ENCODE measurements around the gene PNMA1.
A peak's percentile ranks its signal among the peaks of the same experiment; 100 is the strongest.

The PNMA1 gene

GRCh38 chr14:73721101-73721821 lies 7.1 kb upstream of the PNMA1 start:
- H3K4me1 Mint-ChIP-seq (ENCODE audit: low read depth) = peaks cover 9% of the 10 kb centered on the region
- H3K27me3 Mint-ChIP-seq (ENCODE audit: low read depth) = no peaks in the 10 kb centered on the region
- H3K27ac Mint-ChIP-seq = peak overlapping the region; percentile 70
- H3K4me3 Mint-ChIP-seq = no peak overlapping the region
- H3K36me3 Mint-ChIP-seq (ENCODE audit: low read depth) = peaks cover 68% of the 10 kb centered on the region
- no peaks in the 10 kb centered on the region for H3K9me3 Mint-ChIP-seq
- no peak for DNase-seq (ENCODE audit: low spot score)

GRCh38 chr14:73720636-73721035 lies 6.5 kb upstream of the PNMA1 start:
- DNase-seq (ENCODE audit: low spot score) = no peak
- Mint-ChIP-seq H3K36me3 (ENCODE audit: low read depth) (peaks cover 68% of the 10 kb centered on the region), H3K9me3 (no peaks in the 10 kb centered on the region), H3K4me1 (ENCODE audit: low read depth) (peaks cover 9% of the 10 kb centered on the region), H3K27me3 (ENCODE audit: low read depth) (no peaks in the 10 kb centered on the region), H3K4me3 (no peak overlapping the region), H3K27ac (no peak overlapping the region)

DNA sequence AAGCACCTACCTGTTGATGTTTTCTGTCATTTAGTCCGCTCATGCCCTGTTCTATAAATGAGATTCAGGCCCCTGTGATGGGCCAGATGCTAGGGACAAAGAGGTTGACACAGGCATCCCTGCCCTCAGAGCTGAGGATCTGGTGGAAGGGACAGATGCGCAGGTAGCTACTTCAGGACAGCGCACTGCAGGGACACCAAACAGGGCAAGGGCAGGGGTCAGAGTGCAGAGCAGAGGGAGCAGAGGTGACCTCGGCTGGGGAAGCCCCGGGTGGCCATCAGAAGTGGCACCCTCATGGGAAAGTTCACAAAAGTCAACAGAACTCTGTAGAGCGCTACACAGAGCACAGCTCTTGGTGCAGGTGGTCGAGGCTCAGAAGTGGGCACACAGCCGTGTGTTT lies 5.6 kb upstream of the PNMA1 start:
- Mint-ChIP-seq H3K27ac (no peak overlapping the region), H3K9me3 (no peaks in the 10 kb centered on the region), H3K4me1 (ENCODE audit: low read depth) (peaks cover 8% of the 10 kb centered on the region), H3K27me3 (ENCODE audit: low read depth) (no peaks in the 10 kb centered on the region), H3K4me3 (no peak overlapping the region), H3K36me3 (ENCODE audit: low read depth) (peaks cover 66% of the 10 kb centered on the region)
- DNase-seq (ENCODE audit: low spot score) = no peak

DNA sequence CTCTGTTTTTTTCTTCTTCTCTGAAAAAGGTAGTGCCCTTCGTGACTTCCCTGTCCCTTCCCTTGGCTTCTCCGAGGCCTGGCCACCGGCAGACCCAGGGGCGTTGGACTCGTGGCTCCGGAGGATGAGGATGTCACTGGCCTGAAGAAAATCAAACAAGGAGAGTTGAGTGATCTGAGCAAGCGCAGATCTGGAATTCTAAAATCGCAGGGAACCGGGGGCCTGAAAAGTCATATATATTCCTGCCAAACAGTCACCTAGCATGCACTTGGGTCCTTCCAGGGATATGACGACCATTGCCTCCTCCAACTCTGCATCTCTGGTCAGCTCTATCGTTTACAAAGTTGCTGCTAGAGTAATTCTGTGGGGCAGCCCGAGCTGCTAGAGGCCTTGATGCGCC lies 5.2 kb upstream of the PNMA1 start:
- H3K4me1 Mint-ChIP-seq (ENCODE audit: low read depth) = peaks cover 13% of the 10 kb centered on the region
- H3K27me3 Mint-ChIP-seq (ENCODE audit: low read depth) = no peaks in the 10 kb centered on the region
- no peaks in the 10 kb centered on the region for H3K9me3 Mint-ChIP-seq
- H3K4me3 Mint-ChIP-seq = no peak overlapping the region
- H3K36me3 Mint-ChIP-seq (ENCODE audit: low read depth) = peaks cover 65% of the 10 kb centered on the region
- peak overlapping the region; percentile 41 for H3K27ac Mint-ChIP-seq
- DNase-seq (ENCODE audit: low spot score) = no peak

DNA sequence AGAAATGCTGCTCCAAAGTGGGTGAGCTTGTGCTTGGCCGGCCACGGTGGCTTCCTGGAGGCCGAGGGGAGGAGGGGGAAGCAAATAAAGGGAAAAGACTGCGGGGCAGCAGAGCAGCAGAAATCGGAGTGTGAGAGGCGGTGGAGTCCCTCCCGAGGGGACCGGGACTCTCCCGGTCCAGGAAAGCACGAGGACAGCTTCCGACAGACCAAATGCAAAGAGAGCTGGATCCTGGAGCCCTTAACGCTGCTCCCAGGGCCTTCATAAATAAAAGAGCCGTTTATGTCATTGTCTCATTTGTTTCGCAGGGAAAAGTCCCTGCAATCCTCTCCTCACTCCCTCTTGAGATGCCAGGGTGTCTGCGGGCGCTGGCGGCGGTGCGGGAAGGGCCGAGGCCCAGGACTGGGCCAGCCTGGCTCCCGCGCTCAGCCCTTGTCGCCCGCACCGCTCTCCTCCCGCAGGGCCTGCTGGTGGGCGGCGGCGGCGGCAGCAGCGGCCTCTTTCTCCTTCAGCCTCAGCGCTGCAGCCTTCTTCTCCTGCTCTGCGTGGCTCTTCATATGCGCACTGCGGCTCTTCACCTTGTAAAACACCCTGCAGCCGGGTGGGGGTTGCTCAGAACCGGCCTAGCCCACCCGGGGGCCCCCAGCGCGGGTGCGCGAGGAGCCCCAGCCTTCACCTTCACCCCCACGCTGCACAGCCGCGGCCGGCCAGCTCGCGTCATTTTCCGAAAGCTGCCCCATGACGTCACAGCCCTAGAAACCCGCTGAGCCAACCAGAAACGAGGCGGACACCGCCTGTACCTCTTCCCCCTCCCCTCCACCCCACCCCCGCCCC lies 4.5 kb upstream of the PNMA1 start:
- peaks cover 12% of the 10 kb centered on the region for H3K4me1 Mint-ChIP-seq (ENCODE audit: low read depth)
- no peaks in the 10 kb centered on the region for H3K27me3 Mint-ChIP-seq (ENCODE audit: low read depth)
- H3K4me3 Mint-ChIP-seq = no peak overlapping the region
- no peak overlapping the region for H3K27ac Mint-ChIP-seq
- no peak for DNase-seq (ENCODE audit: low spot score)
- peaks cover 59% of the 10 kb centered on the region for H3K36me3 Mint-ChIP-seq (ENCODE audit: low read depth)
- no peaks in the 10 kb centered on the region for H3K9me3 Mint-ChIP-seq

- Mint-ChIP-seq H3K27me3 (ENCODE audit: low read depth) (no peaks in the 10 kb centered on the region), H3K27ac (no peak overlapping the region), H3K9me3 (no peaks in the 10 kb centered on the region), H3K4me1 (ENCODE audit: low read depth) (peaks cover 11% of the 10 kb centered on the region), H3K4me3 (no peak overlapping the region), H3K36me3 (ENCODE audit: low read depth) (peaks cover 56% of the 10 kb centered on the region)
- DNase-seq (ENCODE audit: low spot score) = no peak
Measured at GRCh38 chr14:73717711-73718417, 3.7 kb upstream of the PNMA1 start.

DNA sequence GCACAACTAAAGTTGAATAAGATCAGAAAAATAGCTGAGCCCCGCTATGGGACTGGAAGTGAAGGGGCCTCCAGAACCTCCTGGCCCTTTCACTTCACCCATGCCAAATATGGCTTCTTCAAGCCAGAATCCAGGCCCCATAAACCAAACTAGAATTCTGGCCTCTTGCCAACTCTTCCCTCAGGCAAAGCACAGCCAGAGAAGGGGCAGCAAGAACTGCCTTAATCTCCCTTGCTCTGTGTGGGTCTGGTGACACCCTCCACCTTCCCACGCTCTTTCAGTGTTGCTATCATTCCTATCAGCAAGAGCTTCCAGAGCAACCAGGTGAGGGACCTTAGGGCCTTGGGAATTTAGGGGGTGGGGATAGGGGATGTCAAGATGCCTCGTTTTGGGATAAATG lies 3.1 kb upstream of the PNMA1 start:
- Mint-ChIP-seq H3K9me3 (no peaks in the 10 kb centered on the region), H3K27ac (no peak overlapping the region), H3K36me3 (ENCODE audit: low read depth) (peaks cover 54% of the 10 kb centered on the region), H3K27me3 (ENCODE audit: low read depth) (no peaks in the 10 kb centered on the region), H3K4me1 (ENCODE audit: low read depth) (peaks cover 16% of the 10 kb centered on the region), H3K4me3 (no peak overlapping the region)
- no peak for DNase-seq (ENCODE audit: low spot score)

- Mint-ChIP-seq H3K36me3 (ENCODE audit: low read depth) (peaks cover 46% of the 10 kb centered on the region), H3K27me3 (ENCODE audit: low read depth) (no peaks in the 10 kb centered on the region), H3K4me1 (ENCODE audit: low read depth) (peaks cover 22% of the 10 kb centered on the region), H3K4me3 (no peak overlapping the region), H3K9me3 (no peaks in the 10 kb centered on the region), H3K27ac (no peak overlapping the region)
- no peak for DNase-seq (ENCODE audit: low spot score)
Measured at GRCh38 chr14:73715707-73716106, 1.5 kb upstream of the PNMA1 start.

- DNase-seq (ENCODE audit: low spot score) = no peak
- Mint-ChIP-seq H3K27ac (peak overlapping the region; percentile 77), H3K9me3 (no peaks in the 10 kb centered on the region), H3K4me3 (peak overlapping the region; percentile 75), H3K36me3 (ENCODE audit: low read depth) (peaks cover 48% of the 10 kb centered on the region), H3K27me3 (ENCODE audit: low read depth) (no peaks in the 10 kb centered on the region), H3K4me1 (ENCODE audit: low read depth) (peaks cover 26% of the 10 kb centered on the region)
Measured at GRCh38 chr14:73714656-73715081, 485 bp upstream of the PNMA1 start.

DNA sequence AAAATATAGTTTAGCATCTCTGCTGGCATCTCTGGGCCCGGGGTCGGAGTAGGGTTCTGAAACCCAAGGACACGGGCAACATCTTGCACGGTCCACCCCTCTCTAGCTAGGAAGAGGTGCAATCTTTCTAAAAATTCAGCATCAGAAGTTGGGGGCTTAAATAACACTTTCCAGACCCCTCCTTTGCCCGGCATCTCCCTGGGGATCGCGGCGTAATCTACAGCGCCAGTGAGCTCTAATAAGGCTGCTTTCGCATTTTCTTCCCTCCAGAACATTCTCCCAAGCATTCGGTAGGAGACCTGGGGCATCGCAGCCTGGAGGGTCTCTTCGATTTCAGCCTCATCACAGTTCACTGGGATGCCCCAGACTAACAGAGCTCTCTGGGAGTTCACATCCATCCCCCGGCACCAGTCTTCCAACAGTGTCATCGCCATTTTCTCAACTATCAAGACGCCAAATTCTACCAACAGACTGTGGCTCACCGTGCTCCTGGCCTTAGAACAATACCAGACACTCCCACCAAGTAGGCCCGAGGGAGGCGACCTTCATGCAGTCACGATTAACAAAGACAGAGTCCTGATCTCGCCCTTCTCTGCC lies 880 bp downstream of the PNMA1 start:
- peaks cover 39% of the 10 kb centered on the region for H3K36me3 Mint-ChIP-seq (ENCODE audit: low read depth)
- peak overlapping the region; percentile 93 for H3K27ac Mint-ChIP-seq
- peaks cover 27% of the 10 kb centered on the region for H3K4me1 Mint-ChIP-seq (ENCODE audit: low read depth)
- no peaks in the 10 kb centered on the region for H3K9me3 Mint-ChIP-seq
- DNase-seq (ENCODE audit: low spot score) = no peak
- H3K27me3 Mint-ChIP-seq (ENCODE audit: low read depth) = no peaks in the 10 kb centered on the region
- peak overlapping the region; percentile 93 for H3K4me3 Mint-ChIP-seq

DNA sequence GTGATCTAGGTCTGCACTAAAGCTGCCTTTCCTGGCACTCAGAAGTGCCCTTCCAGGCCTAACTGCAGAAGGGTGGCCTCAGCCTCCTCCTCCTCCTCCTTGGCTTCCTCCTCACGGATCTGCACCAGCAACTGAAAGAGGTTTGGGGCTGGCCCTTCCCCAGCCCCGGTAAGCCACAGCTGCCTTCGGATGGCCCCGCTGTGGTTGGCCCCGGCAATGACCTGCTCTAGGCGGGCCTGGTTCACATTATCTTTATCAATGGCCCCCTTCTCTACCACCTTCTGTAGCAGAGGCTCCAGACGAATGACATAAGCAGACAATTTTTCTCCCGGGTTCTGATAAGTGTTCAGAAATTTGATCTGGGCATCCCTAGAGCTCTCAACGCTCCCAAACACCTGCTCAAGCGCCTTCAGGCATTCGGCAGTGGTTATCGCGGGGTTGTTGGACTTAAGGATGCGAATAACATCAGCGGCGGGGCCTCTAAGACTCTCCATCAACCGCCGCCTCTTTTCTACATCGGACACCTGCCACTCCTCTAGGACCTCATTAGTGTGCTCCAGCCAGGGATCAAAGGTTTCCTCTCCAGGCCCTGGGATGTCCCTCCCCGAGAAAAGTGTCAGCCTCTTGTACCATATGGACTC lies 1.5 kb downstream of the PNMA1 start:
- Mint-ChIP-seq H3K9me3 (no peaks in the 10 kb centered on the region), H3K36me3 (ENCODE audit: low read depth) (peaks cover 33% of the 10 kb centered on the region), H3K27ac (peak overlapping the region; percentile 93), H3K4me1 (ENCODE audit: low read depth) (peaks cover 27% of the 10 kb centered on the region), H3K4me3 (peak overlapping the region; percentile 93), H3K27me3 (ENCODE audit: low read depth) (no peaks in the 10 kb centered on the region)
- peak; percentile 51 for DNase-seq (ENCODE audit: low spot score)

DNA sequence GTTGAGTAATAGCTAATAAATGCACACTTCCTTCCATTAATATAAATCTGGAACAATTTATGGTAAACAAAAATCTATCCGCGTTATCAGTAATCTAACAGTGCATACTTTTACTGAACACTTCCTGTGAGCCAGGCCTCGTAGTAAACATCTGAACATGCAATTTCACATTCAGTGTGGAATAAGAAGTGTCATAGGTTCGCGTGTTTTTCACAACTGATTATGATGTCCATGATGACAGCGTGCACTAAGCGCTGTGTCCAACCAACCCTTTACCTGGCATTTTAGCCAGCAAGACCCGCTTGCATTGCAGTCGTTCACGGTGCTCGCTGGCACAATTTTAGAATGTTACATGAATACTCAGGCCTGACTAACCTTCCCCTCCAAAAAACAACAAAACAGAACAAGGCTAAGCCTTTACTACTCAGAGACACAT lies 2.1 kb downstream of the PNMA1 start:
- Mint-ChIP-seq H3K36me3 (ENCODE audit: low read depth) (peaks cover 29% of the 10 kb centered on the region), H3K9me3 (no peaks in the 10 kb centered on the region), H3K27me3 (ENCODE audit: low read depth) (no peaks in the 10 kb centered on the region), H3K4me1 (ENCODE audit: low read depth) (peaks cover 27% of the 10 kb centered on the region), H3K4me3 (peak overlapping the region; percentile 93), H3K27ac (peak overlapping the region; percentile 93)
- no peak for DNase-seq (ENCODE audit: low spot score)

DNA sequence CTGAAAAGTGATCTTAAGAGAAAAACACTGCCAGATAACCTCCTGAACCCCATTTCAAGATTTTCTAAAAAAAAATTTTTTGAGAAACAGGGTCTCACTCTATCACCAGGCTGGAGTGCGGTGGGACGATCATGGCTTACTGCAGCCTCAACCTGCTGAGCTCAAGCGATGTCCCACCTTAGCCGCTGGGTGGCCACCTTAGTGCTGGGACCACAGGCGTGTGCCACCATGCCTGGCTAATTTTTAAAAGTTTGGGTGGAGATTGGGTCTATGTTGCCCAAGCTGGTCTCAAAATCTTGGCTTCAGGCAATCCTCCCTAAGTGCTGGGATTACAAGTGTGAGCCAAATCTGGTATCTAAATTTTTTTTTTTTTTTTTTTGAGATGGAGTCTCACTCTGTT lies 3.4 kb downstream of the PNMA1 start:
- Mint-ChIP-seq H3K27me3 (ENCODE audit: low read depth) (no peaks in the 10 kb centered on the region), H3K4me3 (no peak overlapping the region), H3K36me3 (ENCODE audit: low read depth) (peaks cover 24% of the 10 kb centered on the region), H3K27ac (no peak overlapping the region), H3K9me3 (no peaks in the 10 kb centered on the region), H3K4me1 (ENCODE audit: low read depth) (peaks cover 27% of the 10 kb centered on the region)
- no peak for DNase-seq (ENCODE audit: low spot score)

Data from T-helper 2 cell treated with Interferon-gamma antibody and Interleukin-4, amounts not matched to agents 5 μg/mL and 100 μg/mL, for 36 hours (primary cell).